ENCODE measurements around the gene PPIL1. TPM values are rescaled to one million over a fixed set of nuclear protein-coding genes. Genes with fewer than 3 reads are reported as not detected.

The PPIL1 gene
- total RNA-seq, 1 donor from 2014 or later: 18.9 TPM

GRCh38 chr6:36912030-36912454, 37.4 kb upstream of the PPIL1 start:
- peaks cover 0 to 5% of the 10 kb centered on the region in 2 donors for H3K36me3 ChIP-seq
- H3K9me3 ChIP-seq: no peaks in the 10 kb centered on the region
- no peaks in the 10 kb centered on the region for H3K27me3 ChIP-seq
- intact Hi-C loops (cut with DNase I): no loop called here
- no peak overlapping the region for H3K4me3 ChIP-seq
- no peak for TF ChIP-seq POLR2A (IDR thresholded peaks at IDR 0.05)
- TF ChIP-seq CTCF (IDR thresholded peaks at IDR 0.05): no peak
- no peak for TF ChIP-seq POLR2AphosphoS5 (IDR thresholded peaks at IDR 0.05; ENCODE audit: insufficient read depth in 1 of 2, low read depth in 1 of 2)
- peaks cover 51% of the 10 kb centered on the region for H3K4me1 ChIP-seq
- no peak for DNase-seq (ENCODE audit: extremely low spot score in 2 of 2)
- H3K27ac ChIP-seq: peak overlapping the region; percentile 77

- Histone ChIP-seq H3K4me3 (no peak overlapping the region), H3K36me3 (peaks cover 0 to 8% of the 10 kb centered on the region in 2 donors), H3K27me3 (no peaks in the 10 kb centered on the region), H3K4me1 (peaks cover 52% of the 10 kb centered on the region), H3K27ac (no peak overlapping the region), H3K9me3 (no peaks in the 10 kb centered on the region)
- intact Hi-C loops (cut with DNase I): no loop called here
- TF ChIP-seq CTCF (IDR thresholded peaks at IDR 0.05) (no peak), POLR2AphosphoS5 (IDR thresholded peaks at IDR 0.05; ENCODE audit: insufficient read depth in 1 of 2, low read depth in 1 of 2) (no peak), POLR2A (IDR thresholded peaks at IDR 0.05) (no peak)
- DNase-seq (ENCODE audit: extremely low spot score in 2 of 2): no peak
Measured at GRCh38 chr6:36908747-36909146, 34.1 kb upstream of the PPIL1 start.

- no peak for DNase-seq (ENCODE audit: extremely low spot score in 2 of 2)
- Histone ChIP-seq H3K9me3 (no peaks in the 10 kb centered on the region), H3K27ac (peak overlapping the region; percentile 38), H3K4me3 (no peak overlapping the region), H3K4me1 (peaks cover 42% of the 10 kb centered on the region), H3K27me3 (no peaks in the 10 kb centered on the region), H3K36me3 (peaks cover 0 to 14% of the 10 kb centered on the region in 2 donors)
- no peak for TF ChIP-seq POLR2A (IDR thresholded peaks at IDR 0.05)
- no peak for TF ChIP-seq CTCF (IDR thresholded peaks at IDR 0.05)
- no peak for TF ChIP-seq POLR2AphosphoS5 (IDR thresholded peaks at IDR 0.05; ENCODE audit: insufficient read depth in 1 of 2, low read depth in 1 of 2)
- intact Hi-C loops (cut with DNase I): no loop called here
Measured at GRCh38 chr6:36907781-36908180, 33.2 kb upstream of the PPIL1 start.

GRCh38 chr6:36906539-36907325, 32.1 kb upstream of the PPIL1 start:
- Histone ChIP-seq H3K36me3 (peaks cover 0 to 24% of the 10 kb centered on the region in 2 donors), H3K27me3 (no peaks in the 10 kb centered on the region), H3K4me1 (peaks cover 34% of the 10 kb centered on the region), H3K4me3 (no peak overlapping the region), H3K9me3 (no peaks in the 10 kb centered on the region), H3K27ac (no peak overlapping the region)
- TF ChIP-seq POLR2A (IDR thresholded peaks at IDR 0.05): no peak
- TF ChIP-seq POLR2AphosphoS5 (IDR thresholded peaks at IDR 0.05; ENCODE audit: insufficient read depth in 1 of 2, low read depth in 1 of 2): no peak
- TF ChIP-seq CTCF (IDR thresholded peaks at IDR 0.05): no peak
- intact Hi-C loops (cut with DNase I): no loop called here
- DNase-seq (ENCODE audit: extremely low spot score in 2 of 2): no peak

GRCh38 chr6:36904851-36905393, 30.3 kb upstream of the PPIL1 start:
- no peaks in the 10 kb centered on the region for H3K9me3 ChIP-seq
- H3K27ac ChIP-seq: peak overlapping the region; percentile 64
- H3K4me3 ChIP-seq: no peak overlapping the region
- H3K27me3 ChIP-seq: no peaks in the 10 kb centered on the region
- no peak for DNase-seq (ENCODE audit: extremely low spot score in 2 of 2)
- TF ChIP-seq POLR2A (IDR thresholded peaks at IDR 0.05): no peak
- TF ChIP-seq CTCF (IDR thresholded peaks at IDR 0.05): no peak
- TF ChIP-seq POLR2AphosphoS5 (IDR thresholded peaks at IDR 0.05; ENCODE audit: insufficient read depth in 1 of 2, low read depth in 1 of 2): no peak
- intact Hi-C loops (cut with DNase I): no loop called here
- peaks cover 34% of the 10 kb centered on the region for H3K4me1 ChIP-seq
- peaks cover 0 to 41% of the 10 kb centered on the region in 2 donors for H3K36me3 ChIP-seq

All from vagina (tissue), 2 donors.